Gastrocnemius medialis (tissue), 4 donors: ENCODE results near the gene KRTAP19-4. TPM values are rescaled to one million over a fixed set of nuclear protein-coding genes. Genes with fewer than 3 reads are reported as not detected.

Source experiments
- ATAC-seq, 2 donors: fragments of 150-250 bp; one replicate each; pipeline ENCODE4 v1.9.1; 2016
- DNase-seq, 2 donors: peaks; one replicate each; pipeline ENCODE4 v3.0.0-alpha.2; 2019
- H3K27ac ChIP-seq, 4 donors: fragments of 200-600 bp; sonication (generic); 1 replicate in 1 of 4; 2 replicates in 3 of 4; pipeline ENCODE4 v1.5.1; 2016 to 2018; ENCODE audit warnings: mild to moderate bottlenecking in 2 of 4, moderate library complexity in 1 of 4
- H3K27me3 ChIP-seq, 3 donors: fragments of 200-600 bp; sonication (generic) in 2 of 3; 1 replicate in 1 of 3; 2 replicates in 2 of 3; pipeline versions ENCODE4 v1.5.1 to v1.6.0; 2016 to 2019; ENCODE audit warnings: mild to moderate bottlenecking in 1 of 3, moderate library complexity in 1 of 3
- H3K36me3 ChIP-seq, 2 donors: fragments of 200-600 bp; sonication (generic) in 1 of 2; one replicate each; pipeline ENCODE4 v1.5.1; 2017 to 2018
- H3K4me1 ChIP-seq, 2 donors: fragments of 200-600 bp; sonication (generic) in 1 of 2; one replicate each; pipeline ENCODE4 v1.5.1; 2016 to 2017; ENCODE audit warnings: mild to moderate bottlenecking in 2 of 2
- H3K4me3 ChIP-seq, 4 donors: fragments of 200-600 bp; sonication (generic) in 3 of 4; 1 replicate in 1 of 4; 2 replicates in 3 of 4; pipeline ENCODE4 v1.5.1; 2016 to 2019; ENCODE audit warnings: mild to moderate bottlenecking in 2 of 4
- H3K9me3 ChIP-seq, 3 donors: fragments of 200-600 bp; sonication (generic) in 2 of 3; 1 replicate in 1 of 3; 2 replicates in 2 of 3; pipeline ENCODE4 v1.5.1; 2016 to 2019
- POLR2A ChIP-seq, 2 donors: fragments of 450-650 bp; IDR thresholded peaks; one replicate each; pipeline ENCODE4 v1.6.1; 2017; ENCODE audit warnings: antibody characterized with exemption in 2 of 2, mild to moderate bottlenecking in 2 of 2, moderate library complexity in 2 of 2
- in situ Hi-C, 4 donors: fragments of 200-750 bp; cut with MboI; loops; one replicate each; pipeline versions ENCODE4 v1.15.0 to v1.8.0; 2017; ENCODE audit warnings: low sequenced_read_pairs in 4 of 4
- intact Hi-C: fragments of 100-400 bp; cut with DNase I; formaldehyde crosslinking; loops from one replicate; pipeline ENCODE4 v1.15.1; 2023; ENCODE audit warnings: low total_unique reads
- total RNA-seq, 4 donors: library from RNA; depleted of rRNA; stranded (reverse); fragments of >200 nt; gene quantifications; one replicate each; pipeline versions ENCODE4 v1.1.0 to v1.2.3, GENCODE V29; 2016
- TF ChIP-seq, protein P1 (sequence below), 5 experiments: fragments of 450-650 bp in 3 of 5; fragments of 200-600 bp in 2 of 5; sonication (generic) in 2 of 5; IDR thresholded peaks in 4 of 5; conservative IDR thresholded peaks in 1 of 5; 1 replicate in 4 of 5; 2 replicates in 1 of 5; pipeline ENCODE4 v1.5.1; 2016 to 2019; ENCODE audit warnings: antibody characterized with exemption in 5 of 5, mild to moderate bottlenecking in 3 of 5, moderate library complexity in 3 of 5

KRTAP19-4 gene
- total RNA-seq, 4 donors from 2014 or later = not detected

DNA sequence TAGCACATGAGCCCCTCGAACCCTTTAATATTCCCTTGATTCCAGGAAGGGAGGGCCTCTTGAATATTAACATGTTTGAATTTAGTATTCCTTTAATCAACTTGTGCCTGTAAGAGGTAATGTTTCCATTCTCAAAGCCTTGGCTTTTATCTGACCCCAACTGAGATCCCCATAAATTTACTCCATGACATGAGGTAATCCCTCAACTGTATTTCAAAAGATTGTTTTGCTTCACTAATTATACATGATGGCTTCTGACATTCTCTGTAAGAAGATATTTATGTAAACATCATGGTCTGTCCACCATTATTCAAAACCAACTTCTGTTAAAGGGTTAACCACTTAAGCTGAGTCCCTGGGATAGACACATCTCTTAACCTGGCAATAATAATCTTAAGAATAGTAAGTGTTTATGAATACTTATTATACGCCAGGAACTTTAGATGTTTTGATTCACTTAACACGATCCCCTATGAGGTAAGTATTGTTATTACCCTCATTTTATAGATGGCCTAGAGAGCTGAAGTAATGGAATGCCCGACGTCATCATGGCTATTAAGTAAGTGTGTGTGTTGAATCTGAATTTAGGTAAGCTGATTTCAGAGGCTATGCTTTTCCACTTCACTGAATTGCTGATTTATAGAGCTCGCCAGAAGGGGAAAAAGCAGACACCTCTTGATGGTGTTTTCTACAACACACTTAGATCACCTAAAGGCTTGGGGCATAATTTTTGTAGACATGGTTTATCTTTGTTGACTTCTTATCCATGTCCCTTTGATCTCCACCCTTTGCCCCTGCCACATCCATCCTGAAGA lies 27.9 kb downstream of the KRTAP19-4 start:
- in situ Hi-C loops (loop anchor here in 1 of 4 donors (10.0 kb wide), 1 partner anchor 64 kb away; no protein-coding TSS in a partner anchor), intact Hi-C loops (no loop called here)
- Histone ChIP-seq H3K27me3 (no peaks in the 10 kb centered on the region), H3K9me3 (no peaks in the 10 kb centered on the region), H3K36me3 (no peaks in the 10 kb centered on the region), H3K4me1 (no peaks in the 10 kb centered on the region), H3K4me3 (no peak overlapping the region), H3K27ac (no peak overlapping the region)
- TF ChIP-seq POLR2A (IDR thresholded peaks at IDR 0.05) = no peak
- TF ChIP-seq, protein P1, sequence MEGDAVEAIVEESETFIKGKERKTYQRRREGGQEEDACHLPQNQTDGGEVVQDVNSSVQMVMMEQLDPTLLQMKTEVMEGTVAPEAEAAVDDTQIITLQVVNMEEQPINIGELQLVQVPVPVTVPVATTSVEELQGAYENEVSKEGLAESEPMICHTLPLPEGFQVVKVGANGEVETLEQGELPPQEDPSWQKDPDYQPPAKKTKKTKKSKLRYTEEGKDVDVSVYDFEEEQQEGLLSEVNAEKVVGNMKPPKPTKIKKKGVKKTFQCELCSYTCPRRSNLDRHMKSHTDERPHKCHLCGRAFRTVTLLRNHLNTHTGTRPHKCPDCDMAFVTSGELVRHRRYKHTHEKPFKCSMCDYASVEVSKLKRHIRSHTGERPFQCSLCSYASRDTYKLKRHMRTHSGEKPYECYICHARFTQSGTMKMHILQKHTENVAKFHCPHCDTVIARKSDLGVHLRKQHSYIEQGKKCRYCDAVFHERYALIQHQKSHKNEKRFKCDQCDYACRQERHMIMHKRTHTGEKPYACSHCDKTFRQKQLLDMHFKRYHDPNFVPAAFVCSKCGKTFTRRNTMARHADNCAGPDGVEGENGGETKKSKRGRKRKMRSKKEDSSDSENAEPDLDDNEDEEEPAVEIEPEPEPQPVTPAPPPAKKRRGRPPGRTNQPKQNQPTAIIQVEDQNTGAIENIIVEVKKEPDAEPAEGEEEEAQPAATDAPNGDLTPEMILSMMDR (IDR thresholded peaks at IDR 0.05 in 4 of 5, conservative IDR thresholded peaks at IDR 0.05 in 1 of 5) = no peak
- ATAC-seq (no peak), DNase-seq (no peak)

DNA sequence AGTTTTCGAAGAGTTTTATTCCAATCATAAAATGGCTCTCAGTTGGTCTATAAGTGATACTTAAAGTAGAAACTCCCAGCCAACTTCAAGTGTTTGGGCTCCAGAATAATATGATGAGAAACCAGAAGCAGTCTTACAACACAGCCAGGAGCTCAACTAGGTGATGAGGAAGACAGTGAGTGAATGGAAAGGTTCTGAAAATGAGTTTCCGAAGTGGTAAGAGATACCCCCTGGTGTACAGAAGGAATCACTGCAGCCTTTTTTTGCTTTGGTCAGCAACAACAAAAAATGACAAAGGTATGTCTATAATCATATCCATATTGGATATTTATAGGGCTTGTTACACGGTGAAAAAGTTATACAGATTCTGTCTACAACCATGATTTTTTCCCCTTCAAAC lies 33.3 kb downstream of the KRTAP19-4 start:
- ATAC-seq = no peak
- in situ Hi-C loops = loop anchor here in 1 of 4 donors (10.0 kb wide), 1 partner anchor 59 kb away; no protein-coding TSS in a partner anchor

DNA sequence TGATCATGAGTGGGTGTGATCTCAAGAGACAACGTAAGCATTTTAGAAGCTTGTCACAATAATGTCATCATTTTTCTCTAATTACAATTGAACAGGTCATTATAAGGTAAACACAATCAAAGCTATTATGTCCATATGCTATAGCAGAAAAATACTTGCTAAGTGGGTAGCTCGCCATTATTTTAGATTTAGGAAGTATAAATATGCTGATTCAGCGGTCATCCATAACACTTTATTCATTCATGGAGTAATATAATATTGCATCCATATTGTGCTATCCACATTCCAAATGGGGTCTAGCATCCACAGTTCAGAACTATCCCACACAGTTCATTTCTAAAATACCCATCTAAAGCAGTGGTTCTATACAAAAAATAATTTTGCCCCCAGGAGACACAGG lies 48.5 kb downstream of the KRTAP19-4 start:
- no peaks in the 10 kb centered on the region for H3K4me1 ChIP-seq
- intact Hi-C loops (no loop called here), in situ Hi-C loops (no loop called here)
- no peak overlapping the region for H3K4me3 ChIP-seq
- H3K9me3 ChIP-seq = no peaks in the 10 kb centered on the region
- H3K36me3 ChIP-seq = no peaks in the 10 kb centered on the region
- H3K27me3 ChIP-seq = no peaks in the 10 kb centered on the region
- DNase-seq (no peak), ATAC-seq (no peak)
- H3K27ac ChIP-seq = no peak overlapping the region
- TF ChIP-seq POLR2A (IDR thresholded peaks at IDR 0.05) = no peak
- TF ChIP-seq, protein P1 (IDR thresholded peaks at IDR 0.05 in 4 of 5, conservative IDR thresholded peaks at IDR 0.05 in 1 of 5) = no peak

More for the DNA sequence above, 33.3 kb downstream of the KRTAP19-4 start:
- H3K27me3 ChIP-seq = no peaks in the 10 kb centered on the region
- TF ChIP-seq, protein P1 (IDR thresholded peaks at IDR 0.05 in 4 of 5, conservative IDR thresholded peaks at IDR 0.05 in 1 of 5) = no peak
- TF ChIP-seq POLR2A (IDR thresholded peaks at IDR 0.05) = no peak
- H3K27ac ChIP-seq = no peak overlapping the region
- intact Hi-C loops = no loop called here
- H3K36me3 ChIP-seq = no peaks in the 10 kb centered on the region
- H3K9me3 ChIP-seq = no peaks in the 10 kb centered on the region
- H3K4me3 ChIP-seq = no peak overlapping the region
- H3K4me1 ChIP-seq = no peaks in the 10 kb centered on the region
- DNase-seq = no peak

DNA sequence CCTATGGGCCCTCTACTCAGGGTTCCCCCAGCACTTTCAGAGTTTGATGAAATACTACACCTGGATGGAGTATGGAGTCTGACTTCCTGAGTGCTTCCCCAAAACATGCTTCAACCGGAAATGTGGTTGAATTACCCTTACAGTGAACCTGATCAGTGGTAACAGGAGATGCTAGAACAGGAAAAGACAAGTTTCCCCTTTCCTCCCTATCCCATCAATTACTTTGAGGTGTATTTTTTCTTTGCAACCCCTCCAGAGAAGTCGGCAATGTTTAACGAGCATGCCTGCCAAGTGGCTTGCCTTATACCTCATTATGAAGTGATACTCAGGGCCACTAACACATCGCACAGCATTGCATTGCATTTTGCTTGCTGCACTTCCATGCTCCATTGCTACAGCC lies 49.9 kb downstream of the KRTAP19-4 start:
- no peaks in the 10 kb centered on the region for H3K9me3 ChIP-seq
- H3K27me3 ChIP-seq = no peaks in the 10 kb centered on the region
- H3K4me1 ChIP-seq = no peaks in the 10 kb centered on the region
- no peak overlapping the region for H3K4me3 ChIP-seq
- TF ChIP-seq POLR2A (IDR thresholded peaks at IDR 0.05) = no peak
- TF ChIP-seq, protein P1 (IDR thresholded peaks at IDR 0.05 in 4 of 5, conservative IDR thresholded peaks at IDR 0.05 in 1 of 5) = no peak
- in situ Hi-C loops (no loop called here), intact Hi-C loops (no loop called here)
- DNase-seq (no peak), ATAC-seq (no peak)
- no peak overlapping the region for H3K27ac ChIP-seq
- no peaks in the 10 kb centered on the region for H3K36me3 ChIP-seq

Other genes with a start within 250 kb of the KRTAP19-4 start
- gene KRTAP24-1, start 214.2 kb downstream of the KRTAP19-4 start, total RNA-seq = not detected
- not detected for gene KRTAP25-1, start 207.7 kb downstream of the KRTAP19-4 start, total RNA-seq
- gene KRTAP26-1, start 176.8 kb downstream of the KRTAP19-4 start, total RNA-seq = not detected
- not detected for gene KRTAP27-1, start 159.5 kb downstream of the KRTAP19-4 start, total RNA-seq
- gene KRTAP23-1, start 148.6 kb downstream of the KRTAP19-4 start, total RNA-seq = not detected
- not detected for gene KRTAP13-2, start 124.9 kb downstream of the KRTAP19-4 start, total RNA-seq
- gene KRTAP13-1, start 101.1 kb downstream of the KRTAP19-4 start, total RNA-seq = not detected
- gene KRTAP13-3, start 71.2 kb downstream of the KRTAP19-4 start, total RNA-seq = not detected
- not detected for gene KRTAP13-4, start 66.9 kb downstream of the KRTAP19-4 start, total RNA-seq
- gene KRTAP15-1, start 56.9 kb downstream of the KRTAP19-4 start, total RNA-seq = not detected
- not detected for gene KRTAP19-1, start 16.8 kb downstream of the KRTAP19-4 start, total RNA-seq
- gene KRTAP19-2, start 9.7 kb downstream of the KRTAP19-4 start, total RNA-seq = not detected
- 10 to 100 TPM in 1 of 4 donors, 1 to 10 TPM in 2, not detected in 1; 1.0 to 12.9 (median 5.0) TPM for gene KRTAP19-3, start 5.2 kb downstream of the KRTAP19-4 start, total RNA-seq
- gene KRTAP19-5, start 5.0 kb upstream of the KRTAP19-4 start, total RNA-seq = not detected
- gene KRTAP19-6, start 44.7 kb upstream of the KRTAP19-4 start, total RNA-seq = not detected
- gene KRTAP19-7, start 64.1 kb upstream of the KRTAP19-4 start, total RNA-seq = not detected
- gene KRTAP22-2, start 93.2 kb upstream of the KRTAP19-4 start, total RNA-seq = not detected
- gene KRTAP6-3, start 95.3 kb upstream of the KRTAP19-4 start, total RNA-seq = not detected
- not detected for gene KRTAP6-2, start 101.7 kb upstream of the KRTAP19-4 start, total RNA-seq
- gene KRTAP22-1, start 103.9 kb upstream of the KRTAP19-4 start, total RNA-seq = not detected
- gene KRTAP6-1, start 116.8 kb upstream of the KRTAP19-4 start, total RNA-seq = not detected
- gene KRTAP20-1, start 119.3 kb upstream of the KRTAP19-4 start, total RNA-seq = not detected
- not detected for gene KRTAP20-4, start 123.5 kb upstream of the KRTAP19-4 start, total RNA-seq
- gene KRTAP20-2, start 138.0 kb upstream of the KRTAP19-4 start, total RNA-seq = not detected
- not detected for gene KRTAP20-3, start 145.7 kb upstream of the KRTAP19-4 start, total RNA-seq
- gene KRTAP21-3, start 221.6 kb upstream of the KRTAP19-4 start, total RNA-seq = not detected